GM19035 (cell line): Measurements from ENCODE around the gene JUN.
"Not testable (repeated sequence)": the region's sequence is repeated elsewhere in the genome, so short reads cannot be mapped to it uniquely, and the experiment has no call there.

Source experiments
- ATAC-seq: cut with Tn5 transposase; IDR thresholded peaks from one replicate; pipeline ENCODE4 v1.9.1; 2021; ENCODE audit not compliant: unreplicated experiment

Gene JUN

GRCh38 chr1:58809325-58810010 is 25.6 kb upstream of the JUN start:
- no peak for ATAC-seq

- ATAC-seq, result no peak
These were observed 24.2 kb upstream of the JUN start for GRCh38 chr1:58808077-58808476.

GRCh38 chr1:58805716-58806571 is 22.1 kb upstream of the JUN start:
- peak; percentile 62 for ATAC-seq

- ATAC-seq, result peak; percentile 14
These were observed 21.2 kb upstream of the JUN start for GRCh38 chr1:58804853-58805565.

GRCh38 chr1:58803858-58804257 is 20.0 kb upstream of the JUN start:
- no peak for ATAC-seq

- ATAC-seq, result no peak
These were observed 19.0 kb upstream of the JUN start for GRCh38 chr1:58802640-58803399.

GRCh38 chr1:58801286-58801685 is 17.4 kb upstream of the JUN start:
- not testable (repeated sequence) for ATAC-seq

- no peak for ATAC-seq
These were observed 15.8 kb upstream of the JUN start for GRCh38 chr1:58799650-58800049.

- ATAC-seq, result no peak
These were observed 15.1 kb upstream of the JUN start for GRCh38 chr1:58798910-58799442.

GRCh38 chr1:58796416-58796815 is 12.6 kb upstream of the JUN start:
- no peak for ATAC-seq

- ATAC-seq, result no peak
These were observed 10.7 kb upstream of the JUN start for GRCh38 chr1:58794585-58794984.

GRCh38 chr1:58792846-58793245 is 9.0 kb upstream of the JUN start:
- ATAC-seq, result no peak

- no peak for ATAC-seq
These were observed 7.3 kb upstream of the JUN start for GRCh38 chr1:58791106-58791505.

- no peak for ATAC-seq
These were observed 6.3 kb upstream of the JUN start for GRCh38 chr1:58789996-58790660.

GRCh38 chr1:58789322-58789856 is 5.5 kb upstream of the JUN start:
- no peak for ATAC-seq

GRCh38 chr1:58788259-58788658 is 4.4 kb upstream of the JUN start:
- ATAC-seq, result no peak

GRCh38 chr1:58786927-58787245 is 3.0 kb upstream of the JUN start:
- ATAC-seq, result no peak

- no peak for ATAC-seq
These were observed 2.5 kb upstream of the JUN start for GRCh38 chr1:58786184-58786926.

- ATAC-seq, result no peak
These were observed 1.7 kb upstream of the JUN start for GRCh38 chr1:58785442-58786058.
